WTC11 (cell line): ENCODE results near the gene AFF2.

Source experiments
- CTCF ChIP-seq: fragments of 200-600 bp; IDR thresholded peaks from 2 replicates; pipeline ENCODE4 v1.8.0; 2022; ENCODE audit warnings: antibody characterized with exemption
- MAX ChIP-seq: sonication (generic); formaldehyde crosslinking; IDR thresholded peaks from 2 replicates; pipeline ENCODE4 v1.8.0; 2022; ENCODE audit warnings: mild to moderate bottlenecking, missing genetic modification reagents
- MLX ChIP-seq: sonication (generic); formaldehyde crosslinking; IDR thresholded peaks from 2 replicates; pipeline ENCODE4 v1.8.1; 2023; ENCODE audit warnings: mild to moderate bottlenecking, missing genetic modification reagents, moderate library complexity
- NFE2L1 ChIP-seq: sonication (generic); formaldehyde crosslinking; IDR thresholded peaks from 2 replicates; pipeline ENCODE4 v1.8.1; 2023; ENCODE audit warnings: missing genetic modification reagents
- NFYB ChIP-seq: sonication (generic); formaldehyde crosslinking; conservative IDR thresholded peaks from 2 replicates; pipeline ENCODE4 v1.8.0; 2022; ENCODE audit warnings: low read depth, missing genetic modification reagents
- NR2C2 ChIP-seq: sonication (generic); formaldehyde crosslinking; IDR thresholded peaks from 2 replicates; pipeline ENCODE4 v1.8.0; 2022; ENCODE audit warnings: mild to moderate bottlenecking, missing genetic modification reagents
- ZNF121 ChIP-seq: sonication (generic); formaldehyde crosslinking; IDR thresholded peaks from 2 replicates; pipeline ENCODE4 v1.8.0; 2023; ENCODE audit warnings: missing genetic modification reagents

GRCh38 chrX:148610328-148610698, 109.9 kb downstream of the AFF2 start:
- TF ChIP-seq CTCF, result no peak
- TF ChIP-seq MAX (CRISPR knock-in tag), result no peak
- TF ChIP-seq NFE2L1, result no peak
- TF ChIP-seq MLX, result no peak
- TF ChIP-seq ZNF121 (CRISPR knock-in tag), result no peak
- TF ChIP-seq NFYB, result no peak
- TF ChIP-seq NR2C2 (CRISPR knock-in tag), result no peak
